Fibroblast of pulmonary artery (primary cell): ENCODE data around the gene PRDM13.

Experiments
- DNase-seq: peaks from one replicate; pipeline ENCODE4 v3.0.0-alpha.2; 2010; ENCODE audit warnings: low read depth
- H3K4me3 ChIP-seq: replicated peaks from 2 replicates; pipeline ENCODE4 v1.5.1; 2011; ENCODE audit warnings: low read depth, mild to moderate bottlenecking, control low read depth, low read length, moderate library complexity
- TF ChIP-seq, protein P1 (sequence below): IDR thresholded peaks from 2 replicates; pipeline ENCODE4 v1.5.1; 2011; ENCODE audit warnings: mild to moderate bottlenecking, control low read depth, low read length, inconsistent platforms; ENCODE audit errors: missing control alignments

The PRDM13 gene

GRCh38 chr6:99608886-99609482, 2.4 kb downstream of the PRDM13 start:
- DNase-seq: no peak
- no peak overlapping the region for H3K4me3 ChIP-seq
- TF ChIP-seq, protein P1, sequence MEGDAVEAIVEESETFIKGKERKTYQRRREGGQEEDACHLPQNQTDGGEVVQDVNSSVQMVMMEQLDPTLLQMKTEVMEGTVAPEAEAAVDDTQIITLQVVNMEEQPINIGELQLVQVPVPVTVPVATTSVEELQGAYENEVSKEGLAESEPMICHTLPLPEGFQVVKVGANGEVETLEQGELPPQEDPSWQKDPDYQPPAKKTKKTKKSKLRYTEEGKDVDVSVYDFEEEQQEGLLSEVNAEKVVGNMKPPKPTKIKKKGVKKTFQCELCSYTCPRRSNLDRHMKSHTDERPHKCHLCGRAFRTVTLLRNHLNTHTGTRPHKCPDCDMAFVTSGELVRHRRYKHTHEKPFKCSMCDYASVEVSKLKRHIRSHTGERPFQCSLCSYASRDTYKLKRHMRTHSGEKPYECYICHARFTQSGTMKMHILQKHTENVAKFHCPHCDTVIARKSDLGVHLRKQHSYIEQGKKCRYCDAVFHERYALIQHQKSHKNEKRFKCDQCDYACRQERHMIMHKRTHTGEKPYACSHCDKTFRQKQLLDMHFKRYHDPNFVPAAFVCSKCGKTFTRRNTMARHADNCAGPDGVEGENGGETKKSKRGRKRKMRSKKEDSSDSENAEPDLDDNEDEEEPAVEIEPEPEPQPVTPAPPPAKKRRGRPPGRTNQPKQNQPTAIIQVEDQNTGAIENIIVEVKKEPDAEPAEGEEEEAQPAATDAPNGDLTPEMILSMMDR: no peak

DNA sequence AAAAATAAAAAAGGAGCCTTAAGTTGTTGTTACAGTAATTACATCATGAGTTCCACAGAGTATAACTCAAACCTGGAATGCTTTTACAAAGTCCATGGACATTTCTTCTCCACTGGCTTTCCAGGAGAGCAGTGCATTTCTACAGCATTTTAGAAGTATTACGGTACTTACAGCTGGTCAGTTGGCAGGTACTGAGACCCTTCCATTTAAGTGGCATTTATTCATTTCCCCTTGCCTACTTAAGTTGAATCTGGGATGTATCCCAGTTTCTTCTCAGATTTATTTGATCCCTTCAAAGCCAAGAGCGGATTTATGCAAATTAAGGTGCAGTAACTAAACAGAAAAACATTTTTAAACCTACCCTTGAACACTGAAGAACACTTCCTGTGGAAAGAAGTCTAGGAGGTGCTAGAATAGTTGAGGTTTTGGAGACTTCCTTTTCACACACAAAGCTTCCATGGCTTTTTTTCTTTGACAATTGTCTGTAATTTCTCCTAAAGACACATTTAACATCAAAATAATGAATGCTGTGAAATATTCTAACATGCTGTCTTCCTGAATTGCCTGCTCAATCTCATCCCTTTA, 3.4 kb downstream of the PRDM13 start:
- no peak overlapping the region for H3K4me3 ChIP-seq
- no peak for DNase-seq
- TF ChIP-seq, protein P1: no peak

DNA sequence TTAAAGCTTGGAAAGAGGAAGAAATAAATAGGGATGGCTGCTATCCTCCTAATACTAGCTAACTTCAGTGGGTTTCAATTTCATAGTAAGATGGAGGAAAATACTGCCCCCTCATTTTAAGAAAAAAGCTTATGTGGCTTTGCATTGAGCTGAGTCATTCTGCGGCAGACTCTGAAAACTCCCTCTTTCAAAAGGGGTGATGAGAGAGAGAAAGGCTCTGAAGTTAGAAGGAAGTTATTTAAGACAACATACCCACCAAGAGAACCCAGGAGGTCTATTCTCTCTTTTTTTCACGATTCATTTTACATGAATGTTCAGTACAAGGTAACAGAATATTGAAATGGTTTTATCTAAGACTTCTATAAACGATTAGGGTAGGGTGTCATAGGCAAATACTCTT, 4.5 kb downstream of the PRDM13 start:
- no peak for DNase-seq
- TF ChIP-seq, protein P1: no peak
- no peak overlapping the region for H3K4me3 ChIP-seq

- no peak for DNase-seq
Observed at GRCh38 chr6:99612551-99613408, 6.1 kb downstream of the PRDM13 start.

DNA sequence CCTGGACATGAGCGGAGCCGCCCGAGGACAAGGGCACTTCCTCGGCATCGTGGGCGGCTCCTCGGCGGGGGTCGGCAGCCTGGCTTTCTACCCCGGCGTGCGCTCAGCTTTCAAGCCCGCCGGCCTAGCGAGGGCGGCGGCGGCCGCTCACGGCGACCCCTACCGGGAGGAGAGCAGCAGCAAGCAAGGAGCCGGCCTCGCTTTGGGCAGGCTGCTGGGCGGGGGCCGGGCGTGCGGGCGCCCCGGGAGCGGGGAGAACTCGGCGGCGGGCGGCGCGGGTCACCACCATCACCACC, 6.7 kb downstream of the PRDM13 start:
- TF ChIP-seq, protein P1: peak; percentile 32
- DNase-seq: peak; percentile 35
- no peak overlapping the region for H3K4me3 ChIP-seq

More at GRCh38 chr6:99612551-99613408, 6.1 kb downstream of the PRDM13 start:
- TF ChIP-seq, protein P1: no peak
- H3K4me3 ChIP-seq: no peak overlapping the region

GRCh38 chr6:99613705-99614429, 7.2 kb downstream of the PRDM13 start:
- H3K4me3 ChIP-seq: no peak overlapping the region
- no peak for DNase-seq

More at GRCh38 chr6:99613705-99614429, 7.2 kb downstream of the PRDM13 start:
- TF ChIP-seq, protein P1: no peak
